ENCODE measurements around the gene EFCC1. TPM values are rescaled to one million over a fixed set of nuclear protein-coding genes. Genes with fewer than 3 reads are reported as not detected.

The EFCC1 gene
- polyA plus RNA-seq, 1 experiment: 0.27 TPM

DNA sequence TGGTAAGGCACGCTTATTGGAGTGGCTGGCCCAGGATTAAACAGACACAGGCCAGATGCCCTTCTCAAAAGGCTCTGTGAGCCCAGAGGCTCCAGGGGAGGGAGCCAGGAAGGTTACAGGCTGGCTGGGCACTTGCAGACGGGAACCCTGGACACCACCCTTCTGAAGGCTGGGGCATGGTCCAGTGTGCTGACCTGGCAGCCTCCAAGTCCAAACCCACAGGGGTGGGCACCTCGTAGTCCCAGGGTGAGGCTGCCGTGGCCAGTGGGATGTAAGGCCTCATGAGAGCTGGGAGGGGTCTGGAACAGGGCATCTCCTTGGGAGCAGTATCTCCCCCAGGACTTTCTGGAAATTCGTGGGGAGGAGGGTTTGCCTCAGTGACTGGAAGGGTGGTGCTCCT is 19.6 kb downstream of the EFCC1 start:
- TF ChIP-seq, protein P1, sequence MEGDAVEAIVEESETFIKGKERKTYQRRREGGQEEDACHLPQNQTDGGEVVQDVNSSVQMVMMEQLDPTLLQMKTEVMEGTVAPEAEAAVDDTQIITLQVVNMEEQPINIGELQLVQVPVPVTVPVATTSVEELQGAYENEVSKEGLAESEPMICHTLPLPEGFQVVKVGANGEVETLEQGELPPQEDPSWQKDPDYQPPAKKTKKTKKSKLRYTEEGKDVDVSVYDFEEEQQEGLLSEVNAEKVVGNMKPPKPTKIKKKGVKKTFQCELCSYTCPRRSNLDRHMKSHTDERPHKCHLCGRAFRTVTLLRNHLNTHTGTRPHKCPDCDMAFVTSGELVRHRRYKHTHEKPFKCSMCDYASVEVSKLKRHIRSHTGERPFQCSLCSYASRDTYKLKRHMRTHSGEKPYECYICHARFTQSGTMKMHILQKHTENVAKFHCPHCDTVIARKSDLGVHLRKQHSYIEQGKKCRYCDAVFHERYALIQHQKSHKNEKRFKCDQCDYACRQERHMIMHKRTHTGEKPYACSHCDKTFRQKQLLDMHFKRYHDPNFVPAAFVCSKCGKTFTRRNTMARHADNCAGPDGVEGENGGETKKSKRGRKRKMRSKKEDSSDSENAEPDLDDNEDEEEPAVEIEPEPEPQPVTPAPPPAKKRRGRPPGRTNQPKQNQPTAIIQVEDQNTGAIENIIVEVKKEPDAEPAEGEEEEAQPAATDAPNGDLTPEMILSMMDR (IDR thresholded peaks at IDR 0.05; ENCODE audit: low read depth, low read length): no peak
- H3K27me3 ChIP-seq (ENCODE audit: control insufficient read depth, insufficient read depth, low read length): peaks cover 19% of the 10 kb centered on the region
- CTCF ChIA-PET: interaction anchor here (0.7 to 2.4 kb wide), 3 partner anchors 33 to 50 kb away, joined by 3 to 20 read pairs (median 10); no protein-coding TSS in a partner anchor

DNA sequence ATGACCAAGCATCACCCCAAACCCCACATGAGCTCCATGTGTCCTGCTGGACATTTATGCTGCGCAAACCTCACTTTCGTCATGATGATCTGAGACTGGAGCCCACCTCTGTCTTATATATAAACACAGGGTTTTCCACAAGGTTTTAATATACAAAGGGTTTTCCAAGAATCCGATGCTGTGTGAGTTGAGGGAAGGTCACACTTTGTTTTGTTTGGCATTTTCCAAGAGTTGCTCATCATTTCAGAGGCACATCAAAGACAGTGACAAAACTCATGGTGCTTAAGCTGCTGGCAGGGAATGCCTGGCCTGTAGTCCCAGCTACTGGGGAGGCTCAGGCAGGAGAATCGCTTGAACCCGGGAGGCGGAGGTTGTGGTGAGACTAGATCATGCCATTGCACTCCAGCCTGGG is 20.0 kb downstream of the EFCC1 start:
- H3K4me3 ChIP-seq (ENCODE audit: low read depth, low read length): no peak overlapping the region
- peaks cover 21% of the 10 kb centered on the region for H3K27me3 ChIP-seq (ENCODE audit: control insufficient read depth, insufficient read depth, low read length)
- H3K9me3 ChIP-seq (ENCODE audit: control insufficient read depth, insufficient read depth, low read length): peaks cover 10% of the 10 kb centered on the region
- H3K27ac ChIP-seq (ENCODE audit: low read depth, low read length): peak overlapping the region; percentile 75
- DNase-seq (ENCODE audit: low read depth, low spot score): peak; percentile 53
- POLR2A ChIA-PET: interaction anchor here (0.9 to 1.0 kb wide), 3 partner anchors 17 to 48 kb away, joined by 3 to 5 read pairs (median 4); no protein-coding TSS in a partner anchor
- TF ChIP-seq, protein P1 (IDR thresholded peaks at IDR 0.05; ENCODE audit: low read depth, low read length): no peak
- CTCF ChIA-PET: interaction anchor here (2.1 to 2.4 kb wide), 3 partner anchors 32 to 51 kb away, joined by 10 to 20 read pairs (median 19); no protein-coding TSS in a partner anchor

More for the DNA sequence above, 19.6 kb downstream of the EFCC1 start:
- Histone ChIP-seq H3K27ac (ENCODE audit: low read depth, low read length) (peak overlapping the region; percentile 75), H3K4me3 (ENCODE audit: low read depth, low read length) (no peak overlapping the region), H3K9me3 (ENCODE audit: control insufficient read depth, insufficient read depth, low read length) (peaks cover 10% of the 10 kb centered on the region)
- no peak for DNase-seq (ENCODE audit: low read depth, low spot score)
- POLR2A ChIA-PET: interaction anchor here (0.6 to 1.0 kb wide), 4 partner anchors 16 to 57 kb away, joined by 3 to 5 read pairs (median 4); no protein-coding TSS in a partner anchor

DNA sequence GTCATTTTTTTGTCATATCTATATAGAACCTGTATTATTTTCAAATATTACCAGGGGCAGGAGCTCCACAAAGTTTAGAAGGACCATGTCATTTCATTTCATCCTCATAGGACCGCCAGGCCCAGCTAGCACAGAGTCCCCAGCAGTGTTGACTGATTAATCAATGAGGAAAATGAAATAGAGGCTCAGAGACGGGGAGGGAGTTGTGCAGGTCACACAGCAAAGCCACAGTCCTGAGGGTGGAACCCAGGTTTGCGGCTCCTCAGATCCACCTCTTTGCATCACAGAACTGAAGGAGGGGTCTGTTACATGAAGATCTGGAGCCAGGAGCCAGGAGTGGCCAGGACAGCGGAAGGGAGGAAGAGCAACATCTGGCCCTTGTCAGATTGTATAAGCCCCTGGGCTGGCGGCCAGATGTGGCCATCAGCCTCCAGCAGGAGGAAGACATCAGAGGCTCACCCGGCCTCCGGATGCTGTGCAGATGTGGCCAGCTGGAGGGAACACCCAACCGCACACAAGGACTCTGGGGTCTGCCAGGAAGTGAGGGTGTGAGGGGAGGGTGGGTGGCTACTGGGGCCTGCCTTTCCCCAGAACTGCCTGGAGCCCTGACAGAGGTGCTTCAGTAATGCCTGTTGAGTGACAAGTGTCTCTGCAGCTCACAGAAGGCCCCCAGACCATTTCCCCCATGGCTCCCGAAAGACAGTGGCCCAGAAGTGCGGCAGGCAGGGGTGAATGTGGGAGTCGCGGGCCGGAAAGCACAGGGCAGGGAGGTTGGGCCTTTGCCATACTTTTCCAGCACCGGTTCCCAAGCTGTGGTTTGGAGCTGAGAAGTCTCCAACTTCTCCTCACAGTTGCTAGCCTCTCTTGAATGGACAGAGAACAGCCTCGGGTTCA is 21.3 kb downstream of the EFCC1 start:
- Histone ChIP-seq H3K27me3 (ENCODE audit: control insufficient read depth, insufficient read depth, low read length) (peaks cover 30% of the 10 kb centered on the region), H3K4me3 (ENCODE audit: low read depth, low read length) (no peak overlapping the region), H3K9me3 (ENCODE audit: control insufficient read depth, insufficient read depth, low read length) (peaks cover 12% of the 10 kb centered on the region), H3K27ac (ENCODE audit: low read depth, low read length) (no peak overlapping the region)
- ChIA-PET POLR2A (interaction anchor here (0.7 kb wide), 1 partner anchor 241 kb away, joined by 3 read pairs; no protein-coding TSS in a partner anchor), CTCF (interaction anchor here (0.6 to 2.4 kb wide), 4 partner anchors 30 to 137 kb away, joined by 3 to 19 read pairs (median 8); no protein-coding TSS in a partner anchor)
- DNase-seq (ENCODE audit: low read depth, low spot score): peak; percentile 53
- TF ChIP-seq, protein P1 (IDR thresholded peaks at IDR 0.05; ENCODE audit: low read depth, low read length): no peak

DNA sequence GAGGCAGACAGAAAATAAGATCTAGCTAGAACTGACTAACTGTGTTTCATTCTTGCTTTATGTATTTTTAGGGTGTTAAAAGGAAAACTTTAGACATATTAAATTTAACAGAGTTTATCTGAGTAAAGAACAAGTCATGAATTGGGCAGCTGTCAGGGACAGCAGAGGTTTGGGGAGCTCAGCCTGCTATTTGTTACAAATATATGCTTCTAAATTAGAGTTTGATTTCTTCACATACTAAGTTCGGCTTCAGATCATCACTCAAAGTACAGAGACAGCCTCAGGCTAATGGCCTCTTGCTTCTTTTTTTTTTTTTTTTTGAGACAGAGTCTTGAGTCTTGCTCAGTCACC is 21.9 kb downstream of the EFCC1 start:
- TF ChIP-seq, protein P1 (IDR thresholded peaks at IDR 0.05; ENCODE audit: low read depth, low read length): no peak
- Histone ChIP-seq H3K9me3 (ENCODE audit: control insufficient read depth, insufficient read depth, low read length) (peaks cover 14% of the 10 kb centered on the region), H3K27ac (ENCODE audit: low read depth, low read length) (no peak overlapping the region), H3K4me3 (ENCODE audit: low read depth, low read length) (no peak overlapping the region), H3K27me3 (ENCODE audit: control insufficient read depth, insufficient read depth, low read length) (peaks cover 30% of the 10 kb centered on the region)
- ChIA-PET CTCF (interaction anchor here (0.7 to 2.4 kb wide), 3 partner anchors 30 to 52 kb away, joined by 6 to 19 read pairs (median 9); no protein-coding TSS in a partner anchor), POLR2A (interaction anchor here (0.7 kb wide), 1 partner anchor 242 kb away, joined by 3 read pairs; no protein-coding TSS in a partner anchor)
- DNase-seq (ENCODE audit: low read depth, low spot score): no peak

All from AG04450 (cell line).